Tibial artery (tissue), 4 donors: ENCODE data around the gene KRTAP10-1.
"Not testable (repeated sequence)": the region's sequence is repeated elsewhere in the genome, so short reads cannot be mapped to it uniquely, and the experiment has no call there.

Experiments
- DNase-seq, 2 donors: peaks; one replicate each; pipeline ENCODE4 v3.0.0-alpha.2; 2019
- H3K27ac ChIP-seq, 2 donors: fragments of 200-600 bp; sonication (generic) in 1 of 2; 1 replicate in 1 of 2; 2 replicates in 1 of 2; pipeline ENCODE4 v1.5.1; 2018 to 2019; ENCODE audit warnings: mild to moderate bottlenecking in 1 of 2
- H3K27me3 ChIP-seq, 2 donors: fragments of 200-600 bp; sonication (generic) in 1 of 2; one replicate each; pipeline versions ENCODE4 v1.5.1 to v1.6.0; 2016 to 2019
- H3K36me3 ChIP-seq, 3 donors: fragments of 200-600 bp; sonication (generic) in 2 of 3; one replicate each; pipeline ENCODE4 v1.5.1; 2016 to 2019; ENCODE audit warnings: mild to moderate bottlenecking in 2 of 3
- H3K4me1 ChIP-seq, 4 donors: fragments of 200-600 bp; sonication (generic) in 2 of 4; 1 replicate in 3 of 4; 2 replicates in 1 of 4; pipeline ENCODE4 v1.5.1; 2016 to 2019
- H3K4me3 ChIP-seq, 2 donors: fragments of 200-600 bp; sonication (generic) in 1 of 2; 1 replicate in 1 of 2; 2 replicates in 1 of 2; pipeline ENCODE4 v1.5.1; 2018 to 2019; ENCODE audit warnings: mild to moderate bottlenecking in 2 of 2
- H3K9me3 ChIP-seq, 3 donors: fragments of 200-600 bp; sonication (generic) in 1 of 3; one replicate each; pipeline ENCODE4 v1.5.1; 2016 to 2019
- intact Hi-C: fragments of 100-400 bp; cut with DNase I; formaldehyde crosslinking; loops from one replicate; pipeline ENCODE4 v1.15.0; 2023; ENCODE audit warnings: low total_unique reads
- TF ChIP-seq, protein P1 (sequence below), 2 experiments: fragments of 200-600 bp in 1 of 2; fragments of 450-650 bp in 1 of 2; IDR thresholded peaks; one replicate each; pipeline ENCODE4 v1.5.1; 2017 to 2019; ENCODE audit warnings: antibody characterized with exemption in 2 of 2, mild to moderate bottlenecking in 1 of 2, moderate library complexity in 1 of 2

KRTAP10-1 gene

DNA sequence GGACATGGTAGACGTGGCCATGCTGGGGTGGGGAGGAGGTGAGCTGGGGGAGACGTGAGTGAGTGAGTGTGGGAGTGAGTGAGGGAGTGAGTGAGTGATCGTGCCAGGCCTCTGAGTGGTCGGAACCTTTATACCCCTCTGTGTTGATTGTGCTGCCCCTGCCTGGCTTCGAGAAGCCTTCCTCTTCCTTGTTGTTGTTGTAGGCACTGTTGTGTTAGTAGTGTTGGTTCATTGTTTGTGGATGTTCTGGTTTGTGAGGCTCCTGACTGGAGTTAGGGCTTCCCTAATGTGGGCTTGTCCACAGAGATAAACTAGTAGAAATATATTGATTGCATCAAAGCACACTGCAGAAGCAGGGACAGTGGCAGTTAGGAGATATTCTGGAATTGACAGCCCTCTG, 18.7 kb upstream of the KRTAP10-1 start, which contains the start of gene KRTAP10-3:
Gene KRTAP10-3, minus strand, starts transcription at position 101 of the 400 bp plus-strand sequence. Its CDS starts 80 bp downstream, at position 21.
- H3K27ac ChIP-seq: no peak within 1 kb of the TSS
- TF ChIP-seq, protein P1, sequence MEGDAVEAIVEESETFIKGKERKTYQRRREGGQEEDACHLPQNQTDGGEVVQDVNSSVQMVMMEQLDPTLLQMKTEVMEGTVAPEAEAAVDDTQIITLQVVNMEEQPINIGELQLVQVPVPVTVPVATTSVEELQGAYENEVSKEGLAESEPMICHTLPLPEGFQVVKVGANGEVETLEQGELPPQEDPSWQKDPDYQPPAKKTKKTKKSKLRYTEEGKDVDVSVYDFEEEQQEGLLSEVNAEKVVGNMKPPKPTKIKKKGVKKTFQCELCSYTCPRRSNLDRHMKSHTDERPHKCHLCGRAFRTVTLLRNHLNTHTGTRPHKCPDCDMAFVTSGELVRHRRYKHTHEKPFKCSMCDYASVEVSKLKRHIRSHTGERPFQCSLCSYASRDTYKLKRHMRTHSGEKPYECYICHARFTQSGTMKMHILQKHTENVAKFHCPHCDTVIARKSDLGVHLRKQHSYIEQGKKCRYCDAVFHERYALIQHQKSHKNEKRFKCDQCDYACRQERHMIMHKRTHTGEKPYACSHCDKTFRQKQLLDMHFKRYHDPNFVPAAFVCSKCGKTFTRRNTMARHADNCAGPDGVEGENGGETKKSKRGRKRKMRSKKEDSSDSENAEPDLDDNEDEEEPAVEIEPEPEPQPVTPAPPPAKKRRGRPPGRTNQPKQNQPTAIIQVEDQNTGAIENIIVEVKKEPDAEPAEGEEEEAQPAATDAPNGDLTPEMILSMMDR (IDR thresholded peaks at IDR 0.05): no peak
- H3K9me3 ChIP-seq: peaks cover 0 to 7% (median 3%) of the 10 kb centered on the region in 3 donors
- H3K4me3 ChIP-seq: no peak within 1 kb of the TSS
- no peaks in the 10 kb centered on the region for H3K36me3 ChIP-seq
- intact Hi-C loops: no loop called here
- H3K4me1 ChIP-seq: no peaks in the 10 kb centered on the region
- H3K27me3 ChIP-seq: peaks cover 0 to 32% of the 10 kb centered on the region in 2 donors
- no peak for DNase-seq

DNA sequence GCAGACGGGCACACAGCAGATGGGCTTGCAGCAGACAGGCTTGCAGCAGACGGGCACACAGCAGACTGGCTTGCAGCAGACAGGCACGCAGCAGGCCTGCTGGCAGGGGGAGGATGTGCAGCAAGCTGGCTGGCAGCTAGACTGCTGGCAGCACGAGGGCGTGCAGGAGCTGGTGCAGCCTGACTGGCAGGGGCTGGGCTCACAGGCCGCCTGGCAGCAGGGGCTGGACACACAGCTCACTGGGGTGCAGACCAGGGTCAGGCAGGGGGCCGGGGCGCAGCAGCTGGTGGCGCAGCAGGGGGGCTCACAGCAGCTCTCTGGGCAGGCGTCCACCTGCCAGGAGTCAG, 18.3 kb upstream of the KRTAP10-1 start:
- H3K4me3 ChIP-seq, H3K27ac ChIP-seq, H3K4me1 ChIP-seq, H3K9me3 ChIP-seq, H3K36me3 ChIP-seq, intact Hi-C loops: not testable (repeated sequence)
- DNase-seq: peak in 1 of 2 donors; percentile 39
- peaks cover 0 to 32% of the 10 kb centered on the region in 2 donors for H3K27me3 ChIP-seq

DNA sequence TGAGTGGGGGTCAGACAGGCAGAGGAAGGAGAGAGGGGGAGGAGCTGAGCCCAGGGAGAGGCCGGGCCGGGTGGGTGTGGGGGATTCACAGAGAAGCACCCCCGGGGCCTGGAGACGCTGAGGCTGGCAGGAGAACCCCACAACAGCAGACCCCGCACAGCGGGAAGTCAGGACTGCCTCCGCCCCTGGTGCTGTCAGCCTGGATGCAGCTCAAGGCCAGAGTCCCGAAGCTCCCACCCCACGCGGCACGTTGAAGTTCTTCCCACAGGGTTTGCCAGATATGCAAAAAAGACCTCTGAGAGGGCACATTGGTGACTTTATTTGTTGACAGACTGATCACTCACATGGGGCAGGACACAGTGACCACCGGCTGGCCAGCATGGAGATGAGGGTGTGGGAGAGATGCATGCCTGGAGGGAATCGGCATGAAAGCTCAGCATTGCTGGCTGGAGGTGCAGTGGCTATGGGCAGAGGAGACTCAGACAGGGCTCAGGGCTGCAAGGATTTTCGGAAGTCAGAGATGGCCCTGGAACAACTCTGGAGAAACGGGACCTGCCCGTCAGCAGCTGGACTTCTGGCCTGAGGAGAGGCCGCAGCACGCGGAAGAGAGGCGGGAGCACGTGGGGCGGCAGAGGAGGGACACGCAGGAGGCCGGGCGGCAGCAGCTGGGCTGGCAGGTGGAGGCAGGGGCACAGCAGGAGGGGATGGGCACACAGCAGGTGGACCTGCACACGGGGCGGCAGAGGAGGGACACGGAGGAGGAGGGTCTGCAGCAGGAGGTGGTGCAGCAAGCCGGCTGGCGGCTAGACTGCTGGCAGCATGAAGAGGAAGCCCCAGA, 17.7 kb upstream of the KRTAP10-1 start:
- Histone ChIP-seq H3K27ac (no peak overlapping the region), H3K4me1 (no peaks in the 10 kb centered on the region), H3K4me3 (no peak overlapping the region), H3K9me3 (peaks cover 0 to 7% (median 3%) of the 10 kb centered on the region in 3 donors), H3K27me3 (peaks cover 0 to 32% of the 10 kb centered on the region in 2 donors), H3K36me3 (no peaks in the 10 kb centered on the region)
- TF ChIP-seq, protein P1 (IDR thresholded peaks at IDR 0.05): no peak
- intact Hi-C loops: no loop called here
- DNase-seq: peak in 1 of 2 donors; percentile 40

DNA sequence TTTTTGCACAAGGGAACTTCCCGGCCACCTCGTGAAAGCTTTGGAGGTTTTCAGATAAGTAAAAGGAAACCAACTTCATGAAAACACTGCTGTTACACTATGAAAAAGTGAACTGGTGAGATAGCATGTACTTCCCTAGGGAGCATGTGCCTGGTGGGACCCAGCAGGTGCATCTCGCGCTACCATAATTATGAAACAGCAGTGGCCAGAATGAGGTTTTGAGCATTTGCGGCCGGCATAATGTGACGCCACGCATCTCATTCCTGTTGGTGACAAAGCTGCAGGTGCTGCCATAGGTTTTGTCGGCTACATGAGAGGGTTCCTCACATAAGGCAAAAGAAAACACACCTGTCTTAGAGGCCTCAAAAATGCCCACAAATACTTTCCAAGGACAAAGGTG, 16.9 kb upstream of the KRTAP10-1 start:
- peaks cover 0 to 7% (median 3%) of the 10 kb centered on the region in 3 donors for H3K9me3 ChIP-seq
- no peaks in the 10 kb centered on the region for H3K36me3 ChIP-seq
- TF ChIP-seq, protein P1 (IDR thresholded peaks at IDR 0.05): no peak
- intact Hi-C loops: no loop called here
- H3K27ac ChIP-seq: no peak overlapping the region
- DNase-seq: no peak
- H3K27me3 ChIP-seq: peaks cover 0 to 36% of the 10 kb centered on the region in 2 donors
- no peaks in the 10 kb centered on the region for H3K4me1 ChIP-seq
- no peak overlapping the region for H3K4me3 ChIP-seq

GRCh38 chr21:44555200-44555875, 15.3 kb upstream of the KRTAP10-1 start:
- intact Hi-C loops: no loop called here
- H3K27me3 ChIP-seq: peaks cover 0 to 50% of the 10 kb centered on the region in 2 donors
- peaks cover 0 to 7% (median 3%) of the 10 kb centered on the region in 3 donors for H3K9me3 ChIP-seq
- no peaks in the 10 kb centered on the region for H3K36me3 ChIP-seq
- DNase-seq: no peak
- TF ChIP-seq, protein P1 (IDR thresholded peaks at IDR 0.05): no peak
- no peak overlapping the region for H3K27ac ChIP-seq
- no peaks in the 10 kb centered on the region for H3K4me1 ChIP-seq
- H3K4me3 ChIP-seq: no peak overlapping the region

DNA sequence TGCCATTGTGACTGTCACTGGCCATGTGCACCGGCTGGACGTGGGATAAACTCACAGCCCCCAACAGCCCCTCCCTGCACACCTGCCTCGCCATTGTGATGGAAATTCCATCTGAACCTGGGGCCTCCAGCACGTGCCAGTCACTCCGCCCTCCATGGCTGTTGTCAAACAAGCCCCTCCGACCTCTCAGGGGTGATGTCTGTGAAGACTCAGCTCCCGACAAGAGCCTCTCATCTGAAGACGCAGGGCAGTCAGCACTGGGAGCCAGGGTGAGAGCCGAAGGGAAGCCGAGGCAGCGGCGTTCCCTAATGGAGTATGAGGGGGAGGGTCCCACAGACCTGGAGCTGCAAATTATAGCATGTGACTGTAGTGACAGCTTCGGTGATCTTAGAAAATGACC, 12.7 kb upstream of the KRTAP10-1 start:
- Histone ChIP-seq H3K4me1 (no peaks in the 10 kb centered on the region), H3K36me3 (no peaks in the 10 kb centered on the region), H3K27me3 (peaks cover 0 to 58% of the 10 kb centered on the region in 2 donors), H3K27ac (no peak overlapping the region), H3K4me3 (no peak overlapping the region), H3K9me3 (peaks cover 0 to 7% (median 3%) of the 10 kb centered on the region in 3 donors)
- intact Hi-C loops: no loop called here
- DNase-seq: no peak
- TF ChIP-seq, protein P1 (IDR thresholded peaks at IDR 0.05): no peak
